Fibroblast of pulmonary artery (primary cell): ENCODE data around the gene RPL36.

Experiments
- DNase-seq: peaks from one replicate; pipeline ENCODE4 v3.0.0-alpha.2; 2010; ENCODE audit warnings: low read depth
- H3K4me3 ChIP-seq: replicated peaks from 2 replicates; pipeline ENCODE4 v1.5.1; 2011; ENCODE audit warnings: low read depth, mild to moderate bottlenecking, control low read depth, low read length, moderate library complexity
- TF ChIP-seq, protein P1 (sequence below): IDR thresholded peaks from 2 replicates; pipeline ENCODE4 v1.5.1; 2011; ENCODE audit warnings: mild to moderate bottlenecking, control low read depth, low read length, inconsistent platforms; ENCODE audit errors: missing control alignments

Gene RPL36

DNA sequence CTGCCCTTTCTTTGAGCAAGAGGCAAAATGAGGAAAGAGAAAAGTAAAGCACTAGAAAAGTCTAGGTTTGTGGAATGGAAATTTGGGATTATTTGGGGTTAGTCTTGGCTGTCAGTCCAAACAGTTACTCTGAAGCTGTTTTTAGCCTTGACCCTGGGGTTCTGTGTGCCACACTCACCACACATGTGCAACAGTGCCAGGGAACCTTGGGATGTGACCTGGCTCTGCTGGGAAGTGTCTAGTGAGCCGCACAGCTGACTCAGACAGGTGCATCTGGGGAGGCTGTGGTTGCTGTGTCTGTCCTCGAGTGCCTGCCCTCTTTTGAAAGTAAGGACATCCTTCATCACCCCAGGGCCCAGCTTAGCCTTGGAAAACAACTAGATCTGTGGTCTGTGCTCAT is 25.6 kb upstream of the RPL36 start:
- TF ChIP-seq, protein P1, sequence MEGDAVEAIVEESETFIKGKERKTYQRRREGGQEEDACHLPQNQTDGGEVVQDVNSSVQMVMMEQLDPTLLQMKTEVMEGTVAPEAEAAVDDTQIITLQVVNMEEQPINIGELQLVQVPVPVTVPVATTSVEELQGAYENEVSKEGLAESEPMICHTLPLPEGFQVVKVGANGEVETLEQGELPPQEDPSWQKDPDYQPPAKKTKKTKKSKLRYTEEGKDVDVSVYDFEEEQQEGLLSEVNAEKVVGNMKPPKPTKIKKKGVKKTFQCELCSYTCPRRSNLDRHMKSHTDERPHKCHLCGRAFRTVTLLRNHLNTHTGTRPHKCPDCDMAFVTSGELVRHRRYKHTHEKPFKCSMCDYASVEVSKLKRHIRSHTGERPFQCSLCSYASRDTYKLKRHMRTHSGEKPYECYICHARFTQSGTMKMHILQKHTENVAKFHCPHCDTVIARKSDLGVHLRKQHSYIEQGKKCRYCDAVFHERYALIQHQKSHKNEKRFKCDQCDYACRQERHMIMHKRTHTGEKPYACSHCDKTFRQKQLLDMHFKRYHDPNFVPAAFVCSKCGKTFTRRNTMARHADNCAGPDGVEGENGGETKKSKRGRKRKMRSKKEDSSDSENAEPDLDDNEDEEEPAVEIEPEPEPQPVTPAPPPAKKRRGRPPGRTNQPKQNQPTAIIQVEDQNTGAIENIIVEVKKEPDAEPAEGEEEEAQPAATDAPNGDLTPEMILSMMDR: no peak

DNA sequence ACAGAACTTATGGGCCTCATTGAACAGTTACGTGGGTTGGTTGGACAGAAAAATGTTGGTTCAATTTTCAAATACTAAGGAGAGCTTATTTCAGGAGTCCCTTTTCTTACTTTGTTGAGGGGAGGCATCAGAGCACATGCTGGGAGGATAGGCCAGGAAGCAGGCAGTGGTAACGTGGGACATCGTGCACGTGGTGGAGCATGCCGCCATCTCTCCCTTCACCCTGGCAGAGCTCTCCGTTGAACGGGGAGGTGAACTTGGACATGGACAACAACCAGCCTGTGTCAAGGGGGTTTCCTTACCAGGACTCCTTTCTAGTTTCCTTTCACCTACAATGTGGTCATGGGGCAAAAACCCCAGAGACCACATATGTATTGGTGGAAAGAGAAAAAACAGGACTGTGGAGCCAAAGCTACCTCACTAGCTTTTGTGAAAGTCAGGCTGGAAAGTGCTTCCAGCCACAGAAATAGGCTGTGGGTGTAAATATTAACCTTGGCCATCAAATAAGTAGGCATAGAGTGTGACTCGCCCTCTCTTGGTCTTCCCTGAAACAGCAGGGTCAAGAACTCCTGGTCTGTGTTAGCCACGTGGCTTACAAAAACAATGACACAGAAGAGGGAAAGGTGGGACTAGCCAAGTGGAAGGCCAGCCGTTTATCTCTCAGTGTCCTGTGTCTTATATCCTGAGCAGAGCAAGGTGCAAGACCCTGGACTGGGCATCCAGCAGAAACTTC is 24.1 kb upstream of the RPL36 start:
- H3K4me3 ChIP-seq: no peak overlapping the region
- peak; percentile 58 for DNase-seq
- TF ChIP-seq, protein P1: peak; percentile 23

More for the DNA sequence above, 25.6 kb upstream of the RPL36 start:
- no peak for DNase-seq
- H3K4me3 ChIP-seq: no peak overlapping the region

DNA sequence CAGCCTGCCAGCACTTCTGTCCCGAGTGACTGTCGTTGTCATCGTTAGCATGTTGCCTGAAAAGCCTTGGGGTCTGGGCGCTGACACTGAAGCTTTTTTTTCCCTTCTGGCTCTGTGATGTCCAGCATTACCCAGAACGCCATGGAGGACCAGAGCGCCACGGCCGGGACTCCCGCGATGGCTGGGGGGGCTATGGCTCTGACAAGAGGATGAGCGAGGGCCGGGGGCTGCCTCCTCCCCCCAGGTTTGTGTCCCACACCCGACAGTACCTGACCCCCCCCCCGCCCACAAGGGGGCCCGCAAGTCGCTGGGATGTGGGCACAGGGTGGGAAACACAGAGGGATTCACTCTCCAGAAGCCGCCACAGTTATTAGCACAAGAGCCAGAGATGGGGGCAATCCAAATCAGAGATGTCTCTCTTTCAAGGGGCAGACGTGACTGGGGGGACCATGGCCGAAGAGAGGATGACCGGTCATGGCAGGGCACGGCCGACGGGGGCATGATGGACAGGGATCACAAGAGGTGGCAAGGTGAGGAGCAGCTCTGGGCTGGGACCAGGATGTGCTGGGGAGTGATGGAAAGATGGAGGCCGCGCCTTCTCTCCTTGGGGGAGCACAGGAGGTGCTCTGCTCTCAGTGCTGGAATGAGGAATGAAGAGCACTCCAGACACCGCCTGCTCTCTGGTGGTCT is 23.0 kb upstream of the RPL36 start:
- no peak overlapping the region for H3K4me3 ChIP-seq
- TF ChIP-seq, protein P1: no peak
- DNase-seq: no peak

DNA sequence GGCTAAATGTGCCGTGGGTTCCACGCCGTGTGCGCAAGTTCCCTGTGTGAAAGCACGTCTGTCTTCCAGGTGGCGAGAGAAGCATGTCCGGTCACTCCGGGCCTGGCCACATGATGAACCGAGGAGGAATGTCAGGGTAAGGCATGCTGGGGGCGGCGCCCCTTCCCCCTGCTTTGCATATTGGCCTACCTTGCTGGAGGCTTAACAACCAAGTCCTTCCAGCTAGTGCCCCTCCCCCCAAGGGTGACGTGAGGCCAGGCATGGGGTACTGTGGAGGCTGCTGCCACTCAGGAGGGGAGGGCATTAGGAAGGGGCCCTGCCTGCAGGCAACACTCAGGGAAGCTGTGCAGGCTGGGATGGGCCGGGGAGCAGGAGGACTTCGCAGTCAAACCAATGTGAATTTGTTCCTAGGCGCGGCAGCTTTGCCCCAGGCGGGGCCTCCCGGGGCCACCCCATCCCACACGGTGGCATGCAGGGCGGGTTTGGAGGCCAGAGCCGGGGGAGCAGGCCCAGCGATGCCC is 22.3 kb upstream of the RPL36 start:
- DNase-seq: no peak
- no peak overlapping the region for H3K4me3 ChIP-seq
- TF ChIP-seq, protein P1: no peak

DNA sequence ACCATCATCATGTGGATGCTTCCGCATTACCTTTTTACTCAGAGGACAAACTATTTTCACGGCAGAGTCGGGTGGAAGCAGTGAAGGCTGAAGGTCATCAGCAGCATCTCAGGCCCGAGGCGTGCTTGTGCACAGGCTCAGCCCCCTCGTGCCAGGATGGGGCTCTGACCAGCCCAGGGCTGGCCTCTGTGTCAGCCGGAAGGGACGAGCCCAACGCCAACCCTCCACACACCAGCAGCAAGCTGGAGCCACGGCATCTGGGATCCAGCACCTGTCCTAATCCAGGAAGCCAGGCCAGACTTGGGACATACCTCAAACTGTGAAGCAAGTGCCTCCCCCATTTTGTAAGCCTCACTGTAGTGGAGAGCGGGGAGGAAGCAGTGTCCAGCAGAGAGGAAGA is 20.9 kb upstream of the RPL36 start:
- H3K4me3 ChIP-seq: no peak overlapping the region
- DNase-seq: no peak
- TF ChIP-seq, protein P1: no peak

DNA sequence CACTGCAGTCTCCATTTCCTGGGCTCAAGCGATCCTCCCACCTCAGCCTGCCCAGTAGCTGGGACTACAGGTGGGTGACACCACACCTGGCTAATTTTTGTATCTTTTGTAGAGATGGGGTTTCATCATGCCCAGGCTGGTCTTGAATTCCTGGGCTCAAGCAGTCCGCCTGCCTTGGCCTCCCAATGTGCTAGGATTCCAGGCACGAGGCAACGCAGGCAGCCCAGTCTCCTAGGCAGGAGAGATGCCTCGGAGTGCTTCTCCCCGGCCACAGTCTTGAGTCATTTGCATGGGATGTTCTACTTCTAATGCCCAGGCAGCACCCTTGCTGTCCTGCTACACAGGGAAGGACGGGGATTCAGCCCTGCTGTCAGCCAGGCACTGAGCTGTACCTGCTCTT is 18.5 kb upstream of the RPL36 start:
- no peak for DNase-seq
- TF ChIP-seq, protein P1: no peak
- H3K4me3 ChIP-seq: no peak overlapping the region
